ENCODE measurements around the gene RASL10A.
A peak's percentile ranks its signal among the peaks of the same experiment; 100 is the strongest.
"Not testable (repeated sequence)": the region's sequence is repeated elsewhere in the genome, so short reads cannot be mapped to it uniquely, and the experiment has no call there.

RASL10A gene, protein sequence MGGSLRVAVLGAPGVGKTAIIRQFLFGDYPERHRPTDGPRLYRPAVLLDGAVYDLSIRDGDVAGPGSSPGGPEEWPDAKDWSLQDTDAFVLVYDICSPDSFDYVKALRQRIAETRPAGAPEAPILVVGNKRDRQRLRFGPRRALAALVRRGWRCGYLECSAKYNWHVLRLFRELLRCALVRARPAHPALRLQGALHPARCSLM

DNA sequence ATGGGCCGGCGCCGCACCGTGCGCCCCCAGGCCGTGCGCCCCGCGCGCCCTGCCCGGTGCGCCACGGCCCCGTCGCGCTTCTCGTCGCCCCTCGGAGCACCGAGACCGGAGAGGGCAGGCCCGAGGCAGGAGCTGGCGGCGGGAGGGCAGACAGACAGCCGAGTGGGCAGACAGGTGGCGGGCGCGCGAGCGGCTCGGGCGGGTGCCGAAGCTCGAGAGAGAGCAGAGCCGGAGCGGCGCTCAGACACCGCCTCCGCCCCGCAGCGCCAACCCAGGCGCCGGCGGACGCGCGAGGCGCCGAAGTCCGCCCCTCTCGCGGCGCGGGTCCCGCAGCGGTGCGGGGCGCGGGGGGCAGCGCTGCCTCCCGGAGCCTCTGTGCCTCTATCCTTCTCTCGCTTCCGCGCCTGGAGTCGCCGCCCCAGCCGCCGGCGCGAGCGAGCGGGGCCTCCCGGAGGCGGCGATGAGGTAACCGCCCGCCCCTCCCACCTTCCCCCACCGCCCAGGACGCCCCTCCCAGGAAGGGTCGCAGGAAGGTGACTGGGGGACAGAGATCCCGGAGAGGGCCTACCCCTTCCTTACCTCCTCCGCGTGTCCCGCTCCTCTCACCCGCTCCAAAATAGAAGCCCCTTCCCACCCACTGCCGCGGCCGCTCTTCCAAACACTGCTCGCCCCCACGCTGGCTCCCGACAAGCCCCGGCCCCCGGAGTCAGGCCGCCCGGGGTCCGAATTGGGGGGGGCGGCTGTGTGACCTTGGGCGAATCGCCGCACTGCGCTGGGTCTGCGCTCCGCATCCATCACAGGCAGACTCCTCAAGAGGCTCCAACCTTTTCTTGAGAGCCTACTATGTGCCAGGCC is at the start of gene RASL10A:
Gene RASL10A (minus strand): TSS at position 412 of the 855 bp plus-strand sequence. CDS start 451 bp downstream, outside the sequence.
- H3K27me3 Mint-ChIP-seq, result peaks cover 83% of the 10 kb centered on the region
- H3K9me3 Mint-ChIP-seq, result no peaks in the 10 kb centered on the region
- H3K27ac Mint-ChIP-seq, result peak within 1 kb of the TSS; percentile 42
- H3K4me1 Mint-ChIP-seq, result peaks cover 35% of the 10 kb centered on the region
- DNase-seq, result peak; percentile 32
- peaks cover 2% of the 10 kb centered on the region for H3K36me3 Mint-ChIP-seq
- peak within 1 kb of the TSS; percentile 52 for H3K4me3 Mint-ChIP-seq
- CTCF ChIA-PET, result no interaction called here

DNA sequence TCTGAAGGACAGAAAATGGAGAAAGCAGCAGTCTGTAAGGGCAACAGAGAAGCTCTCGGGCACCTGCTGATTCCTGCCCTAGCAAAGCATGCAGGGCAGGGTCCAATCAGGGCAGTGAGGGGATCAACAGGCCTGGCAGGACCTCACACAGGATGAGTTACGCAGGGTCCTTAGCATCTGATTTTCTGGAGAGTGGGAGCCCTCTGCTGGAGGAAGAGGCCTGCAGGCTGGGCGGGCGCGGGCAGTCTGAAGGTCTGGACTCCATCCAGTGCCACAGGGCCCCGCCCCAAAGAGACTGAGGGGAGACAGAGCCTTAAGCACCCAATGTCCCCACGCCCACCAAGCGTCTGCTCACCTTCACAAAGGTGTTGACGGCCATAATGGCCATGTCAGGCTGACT is 44.0 kb upstream of the RASL10A start:
- Mint-ChIP-seq H3K4me1 (peaks cover 5% of the 10 kb centered on the region), H3K27ac (no peak overlapping the region), H3K36me3 (peaks cover 34% of the 10 kb centered on the region), H3K9me3 (no peaks in the 10 kb centered on the region), H3K27me3 (no peaks in the 10 kb centered on the region), H3K4me3 (no peak overlapping the region)
- CTCF ChIA-PET, result no interaction called here
- no peak for DNase-seq

- CTCF ChIA-PET, result interaction anchor here (0.6 to 1.0 kb wide), 2 partner anchors 53 to 374 kb away, joined by 3 read pairs; no protein-coding TSS in a partner anchor
- not testable (repeated sequence) for H3K4me3 Mint-ChIP-seq, H3K27me3 Mint-ChIP-seq, H3K4me1 Mint-ChIP-seq, H3K27ac Mint-ChIP-seq, DNase-seq, H3K9me3 Mint-ChIP-seq
- H3K36me3 Mint-ChIP-seq, result peaks cover 39% of the 10 kb centered on the region
Observed at GRCh38 chr22:29357193-29357890, 41.8 kb upstream of the RASL10A start.

DNA sequence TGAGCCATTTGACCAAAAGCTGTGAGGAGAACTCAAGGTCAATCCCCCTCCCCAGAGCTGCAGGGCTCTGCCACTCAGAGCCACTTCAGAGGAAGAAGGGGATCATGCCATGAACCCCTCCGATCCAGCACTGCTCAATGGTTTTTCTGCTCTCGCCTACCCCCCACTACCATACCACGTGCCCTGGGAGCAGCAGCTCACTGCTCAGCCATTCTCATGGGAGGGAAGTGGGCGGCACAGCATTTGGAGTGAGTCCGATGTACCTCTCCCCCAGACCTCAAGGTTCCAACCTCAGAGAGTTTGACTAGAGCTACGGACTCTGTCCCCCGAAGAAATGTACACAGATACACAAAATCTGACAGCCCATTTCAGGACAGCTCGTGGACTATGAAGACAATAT is 38.4 kb upstream of the RASL10A start:
- Mint-ChIP-seq H3K9me3 (no peaks in the 10 kb centered on the region), H3K27ac (no peak overlapping the region), H3K27me3 (no peaks in the 10 kb centered on the region), H3K4me1 (no peaks in the 10 kb centered on the region), H3K4me3 (no peak overlapping the region), H3K36me3 (peaks cover 50% of the 10 kb centered on the region)
- no peak for DNase-seq
- CTCF ChIA-PET, result no interaction called here

DNA sequence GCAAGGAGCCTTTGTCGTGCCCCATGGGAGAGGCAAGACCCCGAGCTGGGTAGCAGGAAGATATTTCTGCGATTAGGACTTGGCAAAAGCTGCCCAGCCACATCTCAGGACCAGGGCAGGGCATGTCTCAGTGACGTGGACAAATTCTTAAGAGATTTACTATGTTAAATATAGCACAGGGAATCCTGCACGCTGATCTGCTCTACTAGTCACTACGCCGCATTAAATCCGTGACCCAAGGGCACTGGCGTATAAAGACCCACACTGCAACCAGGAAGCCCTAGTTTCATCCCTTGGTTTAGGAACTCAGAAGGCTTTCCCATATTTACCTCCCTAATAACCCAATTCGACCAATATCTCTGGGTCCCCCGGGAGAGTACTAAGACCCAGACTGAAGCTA is 37.8 kb upstream of the RASL10A start:
- CTCF ChIA-PET, result no interaction called here
- Mint-ChIP-seq H3K27me3 (no peaks in the 10 kb centered on the region), H3K4me3 (no peak overlapping the region), H3K36me3 (peaks cover 50% of the 10 kb centered on the region), H3K27ac (no peak overlapping the region), H3K9me3 (no peaks in the 10 kb centered on the region), H3K4me1 (no peaks in the 10 kb centered on the region)
- no peak for DNase-seq

GRCh38 chr22:29352778-29353177 is 37.3 kb upstream of the RASL10A start:
- no peak for DNase-seq
- CTCF ChIA-PET, result no interaction called here
- Mint-ChIP-seq H3K36me3 (peaks cover 51% of the 10 kb centered on the region), H3K9me3 (no peaks in the 10 kb centered on the region), H3K4me1 (no peaks in the 10 kb centered on the region), H3K4me3 (no peak overlapping the region), H3K27ac (no peak overlapping the region), H3K27me3 (no peaks in the 10 kb centered on the region)

GRCh38 chr22:29351891-29352290 is 36.4 kb upstream of the RASL10A start:
- H3K4me1 Mint-ChIP-seq, result no peaks in the 10 kb centered on the region
- H3K4me3 Mint-ChIP-seq, result no peak overlapping the region
- H3K27ac Mint-ChIP-seq, result no peak overlapping the region
- H3K27me3 Mint-ChIP-seq, result no peaks in the 10 kb centered on the region
- H3K9me3 Mint-ChIP-seq, result no peaks in the 10 kb centered on the region
- H3K36me3 Mint-ChIP-seq, result peaks cover 58% of the 10 kb centered on the region
- no peak for DNase-seq
- CTCF ChIA-PET, result no interaction called here

- H3K27ac Mint-ChIP-seq, result no peak overlapping the region
- H3K36me3 Mint-ChIP-seq, result peaks cover 63% of the 10 kb centered on the region
- H3K4me1 Mint-ChIP-seq, result no peaks in the 10 kb centered on the region
- H3K27me3 Mint-ChIP-seq, result no peaks in the 10 kb centered on the region
- DNase-seq, result no peak
- no peak overlapping the region for H3K4me3 Mint-ChIP-seq
- H3K9me3 Mint-ChIP-seq, result no peaks in the 10 kb centered on the region
- CTCF ChIA-PET, result no interaction called here
Observed at GRCh38 chr22:29351042-29351441, 35.5 kb upstream of the RASL10A start.

DNA sequence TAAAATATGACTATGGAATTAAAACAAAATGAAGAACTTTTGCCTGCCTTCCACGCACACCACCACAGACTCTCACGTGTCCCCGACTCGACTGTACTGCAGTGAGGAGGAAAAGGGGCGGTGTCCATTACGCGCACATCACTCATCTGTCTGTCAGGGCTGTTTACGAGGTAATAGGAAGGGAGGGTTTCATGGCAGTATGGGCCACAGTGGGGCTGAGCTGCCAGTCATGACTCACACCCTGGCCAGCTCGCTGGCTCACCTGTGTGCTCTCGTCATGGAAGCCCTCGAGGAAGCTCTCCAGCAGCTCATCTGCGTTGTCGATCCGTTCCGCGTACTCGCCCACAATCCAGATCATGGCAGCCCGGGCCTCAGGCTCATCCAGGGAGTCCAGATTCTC is 33.5 kb upstream of the RASL10A start:
- CTCF ChIA-PET, result no interaction called here
- Mint-ChIP-seq H3K36me3 (peaks cover 64% of the 10 kb centered on the region), H3K4me1 (no peaks in the 10 kb centered on the region), H3K9me3 (no peaks in the 10 kb centered on the region), H3K27ac (no peak overlapping the region), H3K4me3 (no peak overlapping the region), H3K27me3 (no peaks in the 10 kb centered on the region)
- DNase-seq, result no peak

- no peak overlapping the region for H3K4me3 Mint-ChIP-seq
- no peaks in the 10 kb centered on the region for H3K27me3 Mint-ChIP-seq
- no peak for DNase-seq
- no peak overlapping the region for H3K27ac Mint-ChIP-seq
- H3K36me3 Mint-ChIP-seq, result peaks cover 65% of the 10 kb centered on the region
- no peaks in the 10 kb centered on the region for H3K9me3 Mint-ChIP-seq
- no peaks in the 10 kb centered on the region for H3K4me1 Mint-ChIP-seq
- CTCF ChIA-PET, result no interaction called here
Observed at GRCh38 chr22:29348041-29348440, 32.5 kb upstream of the RASL10A start.

DNA sequence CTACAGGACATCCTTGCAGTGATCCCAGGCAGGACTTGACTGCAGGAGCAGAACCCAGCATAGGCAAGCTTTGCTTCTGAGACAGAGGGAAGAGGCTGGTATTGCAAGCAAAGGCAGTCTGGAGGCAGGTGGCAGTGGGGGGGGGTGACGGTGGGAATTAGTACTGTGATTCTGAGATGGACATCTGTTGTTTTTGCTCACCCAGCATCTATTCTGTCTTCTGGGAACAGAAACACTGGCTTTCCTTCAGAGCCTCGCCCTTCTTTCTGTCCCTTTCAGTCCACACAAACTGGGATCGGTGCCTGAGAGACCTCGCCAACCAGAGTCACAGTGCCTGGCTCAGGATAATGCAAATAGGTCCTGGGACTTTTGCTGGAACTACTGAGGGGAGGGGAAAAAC is 31.2 kb upstream of the RASL10A start:
- CTCF ChIA-PET, result no interaction called here
- Mint-ChIP-seq H3K9me3 (no peaks in the 10 kb centered on the region), H3K4me3 (no peak overlapping the region)

DNA sequence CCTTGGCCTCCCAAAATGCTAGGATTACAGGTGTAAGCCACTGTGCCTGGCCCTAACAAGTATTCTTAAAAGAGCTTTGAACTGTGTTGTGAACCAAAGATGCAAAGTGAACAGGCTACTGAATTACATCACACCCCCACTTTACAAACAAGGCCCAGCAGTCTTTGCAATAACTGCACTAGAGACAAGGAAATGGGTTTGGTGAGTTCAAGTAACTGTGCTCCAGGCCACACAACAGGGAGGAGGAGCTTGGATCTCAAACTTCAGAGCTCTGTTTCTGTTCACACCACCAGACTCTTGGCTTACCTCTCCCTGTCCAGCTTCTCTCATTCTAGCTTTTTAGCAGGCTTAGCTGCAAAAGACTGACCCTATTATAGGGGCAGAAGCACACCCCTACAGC is 30.4 kb upstream of the RASL10A start:
- H3K9me3 Mint-ChIP-seq, result no peaks in the 10 kb centered on the region
- peaks cover 57% of the 10 kb centered on the region for H3K36me3 Mint-ChIP-seq
- H3K27me3 Mint-ChIP-seq, result no peaks in the 10 kb centered on the region
- H3K4me1 Mint-ChIP-seq, result no peaks in the 10 kb centered on the region
- no peak for DNase-seq
- CTCF ChIA-PET, result no interaction called here
- no peak overlapping the region for H3K27ac Mint-ChIP-seq
- H3K4me3 Mint-ChIP-seq, result no peak overlapping the region

More for the DNA sequence above, 31.2 kb upstream of the RASL10A start:
- Mint-ChIP-seq H3K4me1 (no peaks in the 10 kb centered on the region), H3K27me3 (no peaks in the 10 kb centered on the region), H3K27ac (no peak overlapping the region), H3K36me3 (peaks cover 58% of the 10 kb centered on the region)
- no peak for DNase-seq

- H3K9me3 Mint-ChIP-seq, H3K27me3 Mint-ChIP-seq, CTCF ChIA-PET, DNase-seq, H3K27ac Mint-ChIP-seq, H3K4me1 Mint-ChIP-seq, H3K4me3 Mint-ChIP-seq: not testable (repeated sequence)
- H3K36me3 Mint-ChIP-seq, result peaks cover 51% of the 10 kb centered on the region
Observed at GRCh38 chr22:29344889-29345288, 29.4 kb upstream of the RASL10A start.

- Mint-ChIP-seq H3K27ac (peak overlapping the region; percentile 14), H3K36me3 (peaks cover 53% of the 10 kb centered on the region), H3K27me3 (no peaks in the 10 kb centered on the region), H3K9me3 (no peaks in the 10 kb centered on the region), H3K4me3 (no peak overlapping the region), H3K4me1 (no peaks in the 10 kb centered on the region)
- no peak for DNase-seq
- CTCF ChIA-PET, result no interaction called here
Observed at GRCh38 chr22:29344137-29344536, 28.6 kb upstream of the RASL10A start.
